A673 (cell line): ENCODE measurements around the gene KHDRBS1. TPM values are rescaled to one million over a fixed set of nuclear protein-coding genes. Genes with fewer than 3 reads are reported as not detected.
"Not testable (repeated sequence)": the region's sequence is repeated elsewhere in the genome, so short reads cannot be mapped to it uniquely, and the experiment has no call there.

ENCODE experiments used
- BruUV-seq: library from RNA; stranded (reverse); fragments of 400-500 nt; replicated peaks from 2 replicates; lab custom pipeline; 2021; lab: Mats Ljungman, UMichigan
- CTCF ChIA-PET: fragments of 300-600 bp; sonication (Branson Sonifier 250); formaldehyde crosslinking; loops from one replicate; lab custom pipeline; 2022; ENCODE audit warnings: antibody characterized with exemption; lab: Charles Lee
- POLR2A ChIA-PET: fragments of 300-600 bp; sonication (Branson Sonifier 250); formaldehyde crosslinking; loops from one replicate; lab custom pipeline; 2022; ENCODE audit warnings: antibody characterized with exemption; ENCODE audit not compliant: low non-redundant PET; lab: Charles Lee
- DNase-seq: peaks from one replicate; pipeline ENCODE4 v3.0.0-alpha.2; 2015; ENCODE audit warnings: low spot score
- H3K27ac ChIP-seq: fragments of 200-600 bp; sonication (generic); 2 replicates; pipeline ENCODE4 v1.5.1; 2016; ENCODE audit warnings: mixed run types, low read depth, mild to moderate bottlenecking, mixed read lengths, antibody characterized with exemption, low read length; ENCODE audit not compliant: poor library complexity, severe bottlenecking
- H3K27me3 ChIP-seq: fragments of 200-600 bp; sonication (generic); replicated peaks from 2 replicates; pipeline ENCODE4 v1.6.1; 2017; ENCODE audit warnings: mixed run types, low read depth, mild to moderate bottlenecking, mixed read lengths, antibody characterized with exemption, low read length; ENCODE audit not compliant: insufficient read depth, poor library complexity
- H3K36me3 ChIP-seq: fragments of 200-600 bp; sonication (generic); 2 replicates; pipeline ENCODE4 v1.6.1; 2016; ENCODE audit warnings: mixed run types, mild to moderate bottlenecking, mixed read lengths, antibody characterized with exemption, low read length; ENCODE audit not compliant: insufficient read depth, poor library complexity, severe bottlenecking
- H3K4me1 ChIP-seq: fragments of 200-600 bp; sonication (generic); 2 replicates; pipeline ENCODE4 v1.6.1; 2017; ENCODE audit warnings: mixed run types, mild to moderate bottlenecking, mixed read lengths, antibody characterized with exemption, low read length; ENCODE audit not compliant: insufficient read depth, poor library complexity, severe bottlenecking
- H3K4me3 ChIP-seq: fragments of 200-600 bp; sonication (generic); 2 replicates; pipeline ENCODE4 v1.5.1; 2016; ENCODE audit warnings: low read depth, mixed run types, mild to moderate bottlenecking, mixed read lengths, low read length; ENCODE audit not compliant: poor library complexity, severe bottlenecking
- H3K9me3 ChIP-seq: fragments of 200-600 bp; sonication (generic); 2 replicates; pipeline ENCODE4 v1.6.1; 2016; ENCODE audit warnings: mixed run types, low read depth, mild to moderate bottlenecking, mixed read lengths, antibody characterized with exemption, low read length; ENCODE audit not compliant: poor library complexity, severe bottlenecking
- CTCF ChIP-seq: fragments of 300-800, 200-600 bp; sonication (generic); conservative IDR thresholded peaks from 2 replicates; pipeline ENCODE4 v1.5.1; 2017; ENCODE audit warnings: low read depth, mild to moderate bottlenecking, antibody characterized with exemption, low read length, moderate library complexity, mixed read lengths
- EZH2 ChIP-seq: fragments of 200-600 bp; sonication (generic); IDR thresholded peaks from 2 replicates; pipeline ENCODE4 v1.6.1; 2017; ENCODE audit warnings: borderline replicate concordance, low read depth, mild to moderate bottlenecking, mixed read lengths, antibody characterized with exemption, low read length; ENCODE audit not compliant: poor library complexity, severe bottlenecking
- intact Hi-C: fragments of 100-400 bp; cut with micrococcal nuclease; formaldehyde crosslinking; loops from one replicate; pipeline ENCODE4 v1.10.0; 2022; ENCODE audit not compliant: unreplicated experiment
- total RNA-seq: library from RNA; stranded (reverse); gene quantifications from 2 replicates; pipeline ENCODE4 v1.2.3, GENCODE V29; 2021

KHDRBS1 gene
- total RNA-seq, 1 experiment from 2014 or later, result 226 TPM

- Histone ChIP-seq H3K4me1 (peaks cover 6% of the 10 kb centered on the region), H3K27me3 (no peaks in the 10 kb centered on the region), H3K9me3 (no peaks in the 10 kb centered on the region), H3K4me3 (no peak overlapping the region), H3K27ac (no peak overlapping the region), H3K36me3 (no peaks in the 10 kb centered on the region)
- DNase-seq, result no peak
- ChIA-PET CTCF (interaction anchor here (0.5 kb wide), 1 partner anchor 315 kb away, joined by 3 read pairs; no protein-coding TSS in a partner anchor), POLR2A (no interaction called here)
- TF ChIP-seq EZH2 (no peak), CTCF (no peak)
- intact Hi-C loops, result no loop called here
- no TSS peak for BruUV-seq
Observed at GRCh38 chr1:31991182-31991581, 22.5 kb upstream of the KHDRBS1 start.

- Histone ChIP-seq H3K9me3 (no peaks in the 10 kb centered on the region), H3K27ac (no peak overlapping the region), H3K4me1 (no peaks in the 10 kb centered on the region), H3K4me3 (no peak overlapping the region), H3K27me3 (no peaks in the 10 kb centered on the region), H3K36me3 (no peaks in the 10 kb centered on the region)
- intact Hi-C loops, result no loop called here
- POLR2A ChIA-PET, result no interaction called here
- no peak for DNase-seq
- no peak for TF ChIP-seq EZH2
- CTCF ChIA-PET, result no interaction called here
- BruUV-seq, result no TSS peak
Observed at GRCh38 chr1:31995263-31995662, 18.4 kb upstream of the KHDRBS1 start.

GRCh38 chr1:31996121-31996520 is 17.5 kb upstream of the KHDRBS1 start:
- DNase-seq, H3K36me3 ChIP-seq, H3K4me1 ChIP-seq, H3K27ac ChIP-seq, POLR2A ChIA-PET, BruUV-seq, CTCF ChIA-PET, H3K27me3 ChIP-seq, H3K4me3 ChIP-seq, H3K9me3 ChIP-seq, intact Hi-C loops: not testable (repeated sequence)

DNA sequence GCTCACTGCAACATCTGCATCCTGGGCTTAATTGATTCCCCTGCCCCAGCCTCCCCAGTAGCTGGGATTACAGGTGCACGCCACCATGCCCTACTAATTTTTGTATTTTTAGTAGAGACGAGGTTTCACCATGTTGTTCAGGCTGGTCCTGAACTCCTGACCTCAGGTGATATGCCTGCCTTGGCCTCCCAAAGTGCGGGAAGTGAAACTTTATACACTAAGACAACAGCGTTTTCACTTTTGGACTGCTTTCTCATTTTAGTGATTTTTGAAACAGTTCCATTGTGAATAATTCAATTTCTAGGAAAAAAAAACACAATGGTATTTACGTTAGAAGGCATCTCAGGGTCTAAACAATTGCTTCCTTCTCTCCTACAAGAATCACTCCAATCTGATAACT is 11.8 kb upstream of the KHDRBS1 start:
- intact Hi-C loops, result no loop called here
- H3K4me3 ChIP-seq, result no peak overlapping the region
- H3K27me3 ChIP-seq, result no peaks in the 10 kb centered on the region
- POLR2A ChIA-PET, result no interaction called here
- no peaks in the 10 kb centered on the region for H3K36me3 ChIP-seq
- H3K27ac ChIP-seq, result no peak overlapping the region
- TF ChIP-seq EZH2, result no peak
- TF ChIP-seq CTCF, result no peak
- H3K4me1 ChIP-seq, result no peaks in the 10 kb centered on the region
- DNase-seq, result no peak
- no TSS peak for BruUV-seq
- CTCF ChIA-PET, result interaction anchor here (0.6 kb wide), 1 partner anchor 370 kb away, joined by 3 read pairs; no protein-coding TSS in a partner anchor
- no peaks in the 10 kb centered on the region for H3K9me3 ChIP-seq

- DNase-seq, CTCF ChIA-PET, H3K4me1 ChIP-seq, H3K9me3 ChIP-seq, BruUV-seq, H3K4me3 ChIP-seq, H3K27me3 ChIP-seq, POLR2A ChIA-PET, intact Hi-C loops, H3K27ac ChIP-seq, H3K36me3 ChIP-seq: not testable (repeated sequence)
Observed at GRCh38 chr1:32002285-32002684, 11.4 kb upstream of the KHDRBS1 start.
